ENCODE data around the gene PUS1. TPM values are rescaled to one million over a fixed set of nuclear protein-coding genes. Genes with fewer than 3 reads are reported as not detected.
A peak's percentile ranks its signal among the peaks of the same experiment; 100 is the strongest.

The PUS1 gene
- total RNA-seq, 2 donors from 2014 or later, result 37.3 to 56.7 TPM

DNA sequence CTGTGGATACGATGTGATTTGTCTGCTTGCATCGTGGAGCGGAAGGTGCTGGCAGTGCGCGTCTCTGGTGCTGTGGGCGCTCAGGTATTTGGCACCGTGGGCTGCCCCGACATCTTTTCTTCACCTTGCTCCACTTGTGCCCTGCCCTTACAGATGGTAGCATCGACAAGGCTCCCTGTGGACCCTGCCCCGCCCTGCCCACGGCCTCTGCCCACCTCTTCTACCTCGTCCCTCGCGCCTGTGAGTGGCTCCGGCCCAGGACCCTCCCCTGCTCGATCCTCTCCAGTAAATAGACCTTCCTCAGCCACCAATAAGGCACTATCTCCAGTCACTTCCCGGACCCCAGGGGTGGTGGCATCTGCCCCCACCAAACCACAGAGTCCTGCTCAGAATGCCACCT is 57.3 kb downstream of the PUS1 start:
- H3K27me3 ChIP-seq (ENCODE audit: control insufficient read depth, insufficient read depth, low read length, poor library complexity, severe bottlenecking), result no peaks in the 10 kb centered on the region
- H3K4me1 ChIP-seq (ENCODE audit: control insufficient read depth, insufficient read depth, low read length), result peaks cover 17% of the 10 kb centered on the region
- peaks cover 66% of the 10 kb centered on the region for H3K36me3 ChIP-seq (ENCODE audit: control insufficient read depth, insufficient read depth, low read length)
- peaks cover 68% of the 10 kb centered on the region for H3K36me3 Mint-ChIP-seq (ENCODE audit: low read depth)
- 94 to 96% methylated on average over 15 to 17 of the region's 17 CpGs for WGBS, 2 experiments (ENCODE audit: insufficient coverage in 1 of 2, insufficient read length in 1 of 2)
- H3K9ac ChIP-seq (ENCODE audit: extremely low read depth, low read length, poor library complexity, severe bottlenecking), result no peak overlapping the region
- no peak overlapping the region for H3K4me3 ChIP-seq (ENCODE audit: low read length)
- H3K4me3 Mint-ChIP-seq, result no peak overlapping the region
- H3K4me1 Mint-ChIP-seq, result peaks cover 37% of the 10 kb centered on the region
- TF ChIP-seq, protein P1, sequence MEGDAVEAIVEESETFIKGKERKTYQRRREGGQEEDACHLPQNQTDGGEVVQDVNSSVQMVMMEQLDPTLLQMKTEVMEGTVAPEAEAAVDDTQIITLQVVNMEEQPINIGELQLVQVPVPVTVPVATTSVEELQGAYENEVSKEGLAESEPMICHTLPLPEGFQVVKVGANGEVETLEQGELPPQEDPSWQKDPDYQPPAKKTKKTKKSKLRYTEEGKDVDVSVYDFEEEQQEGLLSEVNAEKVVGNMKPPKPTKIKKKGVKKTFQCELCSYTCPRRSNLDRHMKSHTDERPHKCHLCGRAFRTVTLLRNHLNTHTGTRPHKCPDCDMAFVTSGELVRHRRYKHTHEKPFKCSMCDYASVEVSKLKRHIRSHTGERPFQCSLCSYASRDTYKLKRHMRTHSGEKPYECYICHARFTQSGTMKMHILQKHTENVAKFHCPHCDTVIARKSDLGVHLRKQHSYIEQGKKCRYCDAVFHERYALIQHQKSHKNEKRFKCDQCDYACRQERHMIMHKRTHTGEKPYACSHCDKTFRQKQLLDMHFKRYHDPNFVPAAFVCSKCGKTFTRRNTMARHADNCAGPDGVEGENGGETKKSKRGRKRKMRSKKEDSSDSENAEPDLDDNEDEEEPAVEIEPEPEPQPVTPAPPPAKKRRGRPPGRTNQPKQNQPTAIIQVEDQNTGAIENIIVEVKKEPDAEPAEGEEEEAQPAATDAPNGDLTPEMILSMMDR (conservative IDR thresholded peaks at IDR 0.05), result no peak
- no peaks in the 10 kb centered on the region for H3K9me3 Mint-ChIP-seq
- peak; percentile 38 for DNase-seq
- no peaks in the 10 kb centered on the region for H3K27me3 Mint-ChIP-seq (ENCODE audit: insufficient read depth)
- no peaks in the 10 kb centered on the region for H3K9me3 ChIP-seq (ENCODE audit: control insufficient read depth, low read length)
- H3K27ac ChIP-seq (ENCODE audit: low read depth, low read length), result no peak overlapping the region
- peak overlapping the region; percentile 64 for H3K27ac Mint-ChIP-seq

- peaks cover 66% of the 10 kb centered on the region for H3K36me3 ChIP-seq (ENCODE audit: control insufficient read depth, insufficient read depth, low read length)
- Mint-ChIP-seq H3K27ac (peak overlapping the region; percentile 86), H3K4me1 (peaks cover 37% of the 10 kb centered on the region), H3K36me3 (ENCODE audit: low read depth) (peaks cover 65% of the 10 kb centered on the region), H3K9me3 (no peaks in the 10 kb centered on the region), H3K27me3 (ENCODE audit: insufficient read depth) (no peaks in the 10 kb centered on the region), H3K4me3 (no peak overlapping the region)
- H3K4me3 ChIP-seq (ENCODE audit: low read length), result no peak overlapping the region
- DNase-seq, result peak; percentile 57
- no peak overlapping the region for H3K27ac ChIP-seq (ENCODE audit: low read depth, low read length)
- no peak overlapping the region for H3K9ac ChIP-seq (ENCODE audit: extremely low read depth, low read length, poor library complexity, severe bottlenecking)
- H3K27me3 ChIP-seq (ENCODE audit: control insufficient read depth, insufficient read depth, low read length, poor library complexity, severe bottlenecking), result no peaks in the 10 kb centered on the region
- 65 to 88% methylated on average over 5 of the region's 5 CpGs for WGBS, 2 experiments (ENCODE audit: insufficient coverage in 1 of 2, insufficient read length in 1 of 2)
- no peaks in the 10 kb centered on the region for H3K9me3 ChIP-seq (ENCODE audit: control insufficient read depth, low read length)
- TF ChIP-seq, protein P1 (conservative IDR thresholded peaks at IDR 0.05), result no peak
- H3K4me1 ChIP-seq (ENCODE audit: control insufficient read depth, insufficient read depth, low read length), result peaks cover 17% of the 10 kb centered on the region
Measured at GRCh38 chr12:131986910-131987309, 57.8 kb downstream of the PUS1 start.

- Histone ChIP-seq H3K9ac (ENCODE audit: extremely low read depth, low read length, poor library complexity, severe bottlenecking) (no peak overlapping the region), H3K27ac (ENCODE audit: low read depth, low read length) (no peak overlapping the region), H3K27me3 (ENCODE audit: control insufficient read depth, insufficient read depth, low read length, poor library complexity, severe bottlenecking) (no peaks in the 10 kb centered on the region), H3K36me3 (ENCODE audit: control insufficient read depth, insufficient read depth, low read length) (peaks cover 72% of the 10 kb centered on the region), H3K9me3 (ENCODE audit: control insufficient read depth, low read length) (no peaks in the 10 kb centered on the region), H3K4me1 (ENCODE audit: control insufficient read depth, insufficient read depth, low read length) (peaks cover 17% of the 10 kb centered on the region), H3K4me3 (ENCODE audit: low read length) (no peak overlapping the region)
- no peaks in the 10 kb centered on the region for H3K27me3 Mint-ChIP-seq (ENCODE audit: insufficient read depth)
- no peaks in the 10 kb centered on the region for H3K9me3 Mint-ChIP-seq
- peak; percentile 54 for DNase-seq
- H3K27ac Mint-ChIP-seq, result peak overlapping the region; percentile 86
- no peak overlapping the region for H3K4me3 Mint-ChIP-seq
- peaks cover 66% of the 10 kb centered on the region for H3K36me3 Mint-ChIP-seq (ENCODE audit: low read depth)
- peaks cover 37% of the 10 kb centered on the region for H3K4me1 Mint-ChIP-seq
- TF ChIP-seq, protein P1 (conservative IDR thresholded peaks at IDR 0.05), result no peak
- 94 to 100% methylated on average over 1 to 8 of the region's 8 CpGs for WGBS, 2 experiments (ENCODE audit: insufficient coverage in 1 of 2, insufficient read length in 1 of 2)
Measured at GRCh38 chr12:131987552-131987951, 58.5 kb downstream of the PUS1 start.
